HEK293 (cell line): ENCODE measurements around the gene D2HGDH.

ENCODE experiments used
- HOXA7 ChIP-seq: sonication (generic); formaldehyde crosslinking; IDR thresholded peaks from 2 replicates; pipeline ENCODE4 v1.8.1; 2022; ENCODE audit warnings: missing genetic modification reagents, borderline replicate concordance
- KLF10 ChIP-seq: fragments of 450-650 bp; IDR thresholded peaks from 2 replicates; pipeline ENCODE4 v1.5.1; 2018; ENCODE audit warnings: missing biosample characterization, mild to moderate bottlenecking, missing genetic modification characterization
- MYNN ChIP-seq: fragments of 450-650 bp; formaldehyde crosslinking; IDR thresholded peaks from 2 replicates; pipeline ENCODE4 v1.5.1; 2016; ENCODE audit warnings: missing biosample characterization, missing genetic modification characterization, borderline replicate concordance
- ZNF121 ChIP-seq: fragments of 450-650 bp; formaldehyde crosslinking; IDR thresholded peaks from 2 replicates; pipeline ENCODE4 v1.5.1; 2016; ENCODE audit warnings: missing biosample characterization, missing genetic modification characterization
- ZNF175 ChIP-seq: fragments of 450-650 bp; formaldehyde crosslinking; IDR thresholded peaks from 2 replicates; pipeline ENCODE4 v1.5.1; 2016; ENCODE audit warnings: missing biosample characterization, missing genetic modification characterization
- ZNF24 ChIP-seq: fragments of 450-650 bp; formaldehyde crosslinking; IDR thresholded peaks from 2 replicates; pipeline ENCODE4 v1.5.1; 2016; ENCODE audit warnings: missing biosample characterization, missing genetic modification characterization
- ZNF335 ChIP-seq: fragments of 450-650 bp; formaldehyde crosslinking; conservative IDR thresholded peaks from 2 replicates; pipeline ENCODE4 v1.5.1; 2016; ENCODE audit warnings: missing biosample characterization, missing genetic modification characterization
- ZNF521 ChIP-seq: fragments of 450-650 bp; formaldehyde crosslinking; IDR thresholded peaks from 2 replicates; pipeline ENCODE4 v1.5.1; 2017; ENCODE audit warnings: missing biosample characterization, mild to moderate bottlenecking, missing genetic modification characterization
- TF ChIP-seq, protein P1 (sequence below): fragments of 450-650 bp; formaldehyde crosslinking; IDR thresholded peaks from 2 replicates; pipeline ENCODE4 v1.5.1; 2016; ENCODE audit warnings: missing biosample characterization, missing genetic modification characterization
- TF ChIP-seq, protein P2 (sequence below): fragments of 450-650 bp; formaldehyde crosslinking; IDR thresholded peaks from 2 replicates; pipeline ENCODE4 v1.5.1; 2017; ENCODE audit warnings: missing biosample characterization, missing genetic modification characterization

DNA sequence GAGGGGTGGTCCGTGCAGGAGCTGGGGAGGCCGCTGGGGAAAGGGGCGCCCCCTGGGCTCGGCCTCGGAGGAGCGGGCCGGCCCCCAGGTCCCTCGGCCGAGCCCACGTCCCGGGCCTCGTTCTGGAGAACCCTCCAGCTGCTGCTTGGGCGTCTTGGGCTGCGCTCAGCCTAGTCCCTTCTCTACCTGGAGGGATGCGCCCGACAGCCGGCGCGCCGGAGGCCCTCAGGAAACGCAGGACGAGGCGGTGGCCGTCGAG is 293 bp upstream of the D2HGDH start:
- TF ChIP-seq, protein P1, sequence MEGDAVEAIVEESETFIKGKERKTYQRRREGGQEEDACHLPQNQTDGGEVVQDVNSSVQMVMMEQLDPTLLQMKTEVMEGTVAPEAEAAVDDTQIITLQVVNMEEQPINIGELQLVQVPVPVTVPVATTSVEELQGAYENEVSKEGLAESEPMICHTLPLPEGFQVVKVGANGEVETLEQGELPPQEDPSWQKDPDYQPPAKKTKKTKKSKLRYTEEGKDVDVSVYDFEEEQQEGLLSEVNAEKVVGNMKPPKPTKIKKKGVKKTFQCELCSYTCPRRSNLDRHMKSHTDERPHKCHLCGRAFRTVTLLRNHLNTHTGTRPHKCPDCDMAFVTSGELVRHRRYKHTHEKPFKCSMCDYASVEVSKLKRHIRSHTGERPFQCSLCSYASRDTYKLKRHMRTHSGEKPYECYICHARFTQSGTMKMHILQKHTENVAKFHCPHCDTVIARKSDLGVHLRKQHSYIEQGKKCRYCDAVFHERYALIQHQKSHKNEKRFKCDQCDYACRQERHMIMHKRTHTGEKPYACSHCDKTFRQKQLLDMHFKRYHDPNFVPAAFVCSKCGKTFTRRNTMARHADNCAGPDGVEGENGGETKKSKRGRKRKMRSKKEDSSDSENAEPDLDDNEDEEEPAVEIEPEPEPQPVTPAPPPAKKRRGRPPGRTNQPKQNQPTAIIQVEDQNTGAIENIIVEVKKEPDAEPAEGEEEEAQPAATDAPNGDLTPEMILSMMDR (tag by site-specific recombination) = peak; percentile 78
- TF ChIP-seq HOXA7 (CRISPR knock-in tag) = no peak
- TF ChIP-seq MYNN (tag by site-specific recombination) = no peak
- no peak for TF ChIP-seq ZNF24 (tag by site-specific recombination)
- TF ChIP-seq ZNF335 (tag by site-specific recombination) = no peak
- no peak for TF ChIP-seq ZNF121 (tag by site-specific recombination)
- TF ChIP-seq, protein P2, sequence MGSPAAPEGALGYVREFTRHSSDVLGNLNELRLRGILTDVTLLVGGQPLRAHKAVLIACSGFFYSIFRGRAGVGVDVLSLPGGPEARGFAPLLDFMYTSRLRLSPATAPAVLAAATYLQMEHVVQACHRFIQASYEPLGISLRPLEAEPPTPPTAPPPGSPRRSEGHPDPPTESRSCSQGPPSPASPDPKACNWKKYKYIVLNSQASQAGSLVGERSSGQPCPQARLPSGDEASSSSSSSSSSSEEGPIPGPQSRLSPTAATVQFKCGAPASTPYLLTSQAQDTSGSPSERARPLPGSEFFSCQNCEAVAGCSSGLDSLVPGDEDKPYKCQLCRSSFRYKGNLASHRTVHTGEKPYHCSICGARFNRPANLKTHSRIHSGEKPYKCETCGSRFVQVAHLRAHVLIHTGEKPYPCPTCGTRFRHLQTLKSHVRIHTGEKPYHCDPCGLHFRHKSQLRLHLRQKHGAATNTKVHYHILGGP (tag by site-specific recombination) = no peak
- no peak for TF ChIP-seq KLF10
- TF ChIP-seq ZNF175 (tag by site-specific recombination) = no peak
- no peak for TF ChIP-seq ZNF521 (tag by site-specific recombination)
